Astrocyte (in vitro differentiated cells and primary cell): Measurements from ENCODE around the gene UST. TPM values are rescaled to one million over a fixed set of nuclear protein-coding genes. Genes with fewer than 3 reads are reported as not detected.

Experiments used
- DNase-seq: peaks from one replicate; pipeline ENCODE4 v3.0.0-alpha.2; 2010; ENCODE audit warnings: low read depth
- FAIRE-seq: peaks from 2 replicates; lab custom pipeline; 2011; peaks lifted over from hg19 to GRCh38; lab: Jason Lieb, UNC
- H2AFZ ChIP-seq: 2 replicates; pipeline ENCODE4 v1.6.0; 2012; ENCODE audit warnings: low read depth, low read length, inconsistent platforms
- H3K27ac ChIP-seq: 2 replicates; pipeline ENCODE4 v1.5.1; 2011; ENCODE audit warnings: low read depth, low read length, inconsistent platforms
- H3K27me3 ChIP-seq: 2 replicates; pipeline ENCODE4 v1.6.0; 2011; ENCODE audit warnings: low read length, inconsistent platforms; ENCODE audit not compliant: insufficient read depth
- H3K36me3 ChIP-seq: 2 replicates; pipeline ENCODE4 v1.5.1; 2011; ENCODE audit warnings: low read length, inconsistent platforms; ENCODE audit not compliant: insufficient read depth
- H3K4me1 ChIP-seq: 2 replicates; pipeline ENCODE4 v1.5.1; 2011; ENCODE audit warnings: low read length, inconsistent platforms; ENCODE audit not compliant: insufficient read depth
- H3K4me2 ChIP-seq: 2 replicates; pipeline ENCODE4 v1.6.0; 2012; ENCODE audit warnings: low read length, inconsistent platforms
- H3K4me3 ChIP-seq: 2 replicates; pipeline ENCODE4 v1.5.1; 2011; ENCODE audit warnings: low read depth, mild to moderate bottlenecking, low read length, inconsistent platforms; ENCODE audit not compliant: insufficient read depth
- H3K79me2 ChIP-seq: 2 replicates; pipeline ENCODE4 v1.6.0; 2012; ENCODE audit warnings: mild to moderate bottlenecking, low read length, inconsistent platforms; ENCODE audit not compliant: insufficient read depth
- H3K9ac ChIP-seq: 2 replicates; pipeline ENCODE4 v1.6.0; 2012; ENCODE audit warnings: mild to moderate bottlenecking, low read length, inconsistent platforms
- H3K9me3 ChIP-seq: 2 replicates; pipeline ENCODE4 v1.5.1; 2012; ENCODE audit warnings: low read depth, mild to moderate bottlenecking, low read length, inconsistent platforms; ENCODE audit not compliant: insufficient read depth
- H4K20me1 ChIP-seq: 2 replicates; pipeline ENCODE4 v1.6.0; 2012; ENCODE audit warnings: low read length, inconsistent platforms; ENCODE audit not compliant: insufficient read depth
- H3K27ac Mint-ChIP-seq: one replicate; pipeline ENCODE4 v1.8.0; 2021; ENCODE audit warnings: mild to moderate bottlenecking, mixed read lengths; ENCODE audit not compliant: unreplicated experiment
- H3K27me3 Mint-ChIP-seq: one replicate; pipeline ENCODE4 v1.8.0; 2021; ENCODE audit warnings: low read depth, mixed read lengths; ENCODE audit not compliant: unreplicated experiment
- H3K36me3 Mint-ChIP-seq: one replicate; pipeline ENCODE4 v1.8.0; 2021; ENCODE audit warnings: low read depth, mixed read lengths; ENCODE audit not compliant: unreplicated experiment
- H3K4me1 Mint-ChIP-seq: one replicate; pipeline ENCODE4 v1.8.0; 2021; ENCODE audit warnings: low read depth, mixed read lengths; ENCODE audit not compliant: unreplicated experiment
- H3K4me3 Mint-ChIP-seq: one replicate; pipeline ENCODE4 v1.8.0; 2021; ENCODE audit warnings: mild to moderate bottlenecking, moderate library complexity, mixed read lengths; ENCODE audit not compliant: unreplicated experiment
- H3K9me3 Mint-ChIP-seq: one replicate; pipeline ENCODE4 v1.8.0; 2021; ENCODE audit warnings: mild to moderate bottlenecking, mixed read lengths; ENCODE audit not compliant: unreplicated experiment
- EZH2 ChIP-seq: IDR thresholded peaks from 2 replicates; pipeline ENCODE4 v1.6.1; 2012; ENCODE audit warnings: mild to moderate bottlenecking, low read length, inconsistent platforms; ENCODE audit not compliant: insufficient read depth
- total RNA-seq: library from RNA; stranded (reverse); gene quantifications from 2 replicates; pipeline ENCODE4 v1.2.1, GENCODE V29; 2021
- TF ChIP-seq, protein P1 (sequence below): IDR thresholded peaks from 2 replicates; pipeline ENCODE4 v1.5.1; 2011; ENCODE audit warnings: low read depth, mild to moderate bottlenecking, inconsistent platforms, low read length, moderate library complexity; ENCODE audit not compliant: insufficient read depth

Gene UST
- total RNA-seq, 1 donor from 2014 or later = 15.3 TPM

DNA sequence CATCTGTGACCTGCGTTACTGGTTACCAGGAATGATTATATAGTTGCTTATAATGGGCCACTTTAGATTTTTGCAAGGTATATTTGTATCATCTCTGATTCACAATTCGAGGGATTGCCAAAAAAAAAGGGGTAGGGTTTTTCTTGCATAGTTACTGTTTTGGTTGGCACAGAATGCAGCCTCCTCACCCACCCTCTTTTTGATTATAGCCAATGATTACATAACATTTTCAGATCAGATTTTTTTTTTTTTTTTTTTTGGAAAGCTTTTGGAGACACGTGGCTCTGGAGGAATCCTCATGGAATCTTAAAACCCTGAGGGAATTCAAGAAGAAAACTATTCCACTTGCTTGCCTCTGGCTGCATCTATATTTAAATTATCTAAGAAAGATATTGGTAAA lies 53.7 kb downstream of the UST start:
- Histone ChIP-seq H2AFZ (no peak overlapping the region), H3K27ac (no peak overlapping the region), H3K9ac (no peak overlapping the region), H4K20me1 (peaks cover 27% of the 10 kb centered on the region), H3K27me3 (no peaks in the 10 kb centered on the region), H3K4me3 (no peak overlapping the region), H3K36me3 (no peaks in the 10 kb centered on the region), H3K9me3 (no peaks in the 10 kb centered on the region), H3K4me2 (no peak overlapping the region), H3K79me2 (peaks cover 9% of the 10 kb centered on the region), H3K4me1 (no peaks in the 10 kb centered on the region)
- H3K9me3 Mint-ChIP-seq = peaks cover 4% of the 10 kb centered on the region
- H3K27me3 Mint-ChIP-seq = no peaks in the 10 kb centered on the region
- H3K27ac Mint-ChIP-seq = no peak overlapping the region
- H3K4me3 Mint-ChIP-seq = no peak overlapping the region
- H3K36me3 Mint-ChIP-seq = no peaks in the 10 kb centered on the region
- FAIRE-seq = no peak
- peaks cover 4% of the 10 kb centered on the region for H3K4me1 Mint-ChIP-seq
- TF ChIP-seq, protein P1, sequence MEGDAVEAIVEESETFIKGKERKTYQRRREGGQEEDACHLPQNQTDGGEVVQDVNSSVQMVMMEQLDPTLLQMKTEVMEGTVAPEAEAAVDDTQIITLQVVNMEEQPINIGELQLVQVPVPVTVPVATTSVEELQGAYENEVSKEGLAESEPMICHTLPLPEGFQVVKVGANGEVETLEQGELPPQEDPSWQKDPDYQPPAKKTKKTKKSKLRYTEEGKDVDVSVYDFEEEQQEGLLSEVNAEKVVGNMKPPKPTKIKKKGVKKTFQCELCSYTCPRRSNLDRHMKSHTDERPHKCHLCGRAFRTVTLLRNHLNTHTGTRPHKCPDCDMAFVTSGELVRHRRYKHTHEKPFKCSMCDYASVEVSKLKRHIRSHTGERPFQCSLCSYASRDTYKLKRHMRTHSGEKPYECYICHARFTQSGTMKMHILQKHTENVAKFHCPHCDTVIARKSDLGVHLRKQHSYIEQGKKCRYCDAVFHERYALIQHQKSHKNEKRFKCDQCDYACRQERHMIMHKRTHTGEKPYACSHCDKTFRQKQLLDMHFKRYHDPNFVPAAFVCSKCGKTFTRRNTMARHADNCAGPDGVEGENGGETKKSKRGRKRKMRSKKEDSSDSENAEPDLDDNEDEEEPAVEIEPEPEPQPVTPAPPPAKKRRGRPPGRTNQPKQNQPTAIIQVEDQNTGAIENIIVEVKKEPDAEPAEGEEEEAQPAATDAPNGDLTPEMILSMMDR = no peak
- TF ChIP-seq EZH2 = no peak
- peak; percentile 71 for DNase-seq

GRCh38 chr6:148803979-148804378 lies 57.1 kb downstream of the UST start:
- TF ChIP-seq, protein P1 = no peak
- no peak for TF ChIP-seq EZH2
- Mint-ChIP-seq H3K27me3 (no peaks in the 10 kb centered on the region), H3K9me3 (peaks cover 2% of the 10 kb centered on the region), H3K36me3 (peaks cover 3% of the 10 kb centered on the region), H3K4me3 (no peak overlapping the region), H3K4me1 (peaks cover 7% of the 10 kb centered on the region), H3K27ac (no peak overlapping the region)
- H3K9me3 ChIP-seq = no peaks in the 10 kb centered on the region
- H3K4me1 ChIP-seq = no peaks in the 10 kb centered on the region
- no peaks in the 10 kb centered on the region for H3K36me3 ChIP-seq
- no peak overlapping the region for H3K4me2 ChIP-seq
- H3K79me2 ChIP-seq = peaks cover 4% of the 10 kb centered on the region
- no peaks in the 10 kb centered on the region for H3K27me3 ChIP-seq
- peaks cover 23% of the 10 kb centered on the region for H4K20me1 ChIP-seq
- no peak overlapping the region for H3K9ac ChIP-seq
- H3K4me3 ChIP-seq = no peak overlapping the region
- FAIRE-seq (no peak), DNase-seq (peak; percentile 4)
- H2AFZ ChIP-seq = no peak overlapping the region
- H3K27ac ChIP-seq = no peak overlapping the region

GRCh38 chr6:148805777-148806176 lies 58.9 kb downstream of the UST start:
- Histone ChIP-seq H3K27me3 (no peaks in the 10 kb centered on the region), H3K27ac (no peak overlapping the region), H2AFZ (no peak overlapping the region), H4K20me1 (peaks cover 15% of the 10 kb centered on the region), H3K36me3 (no peaks in the 10 kb centered on the region), H3K4me3 (no peak overlapping the region), H3K4me2 (no peak overlapping the region), H3K79me2 (peaks cover 4% of the 10 kb centered on the region), H3K9me3 (no peaks in the 10 kb centered on the region), H3K9ac (no peak overlapping the region), H3K4me1 (no peaks in the 10 kb centered on the region)
- TF ChIP-seq, protein P1 = no peak
- no peak for TF ChIP-seq EZH2
- H3K36me3 Mint-ChIP-seq = peaks cover 3% of the 10 kb centered on the region
- H3K27me3 Mint-ChIP-seq = no peaks in the 10 kb centered on the region
- peaks cover 2% of the 10 kb centered on the region for H3K9me3 Mint-ChIP-seq
- no peak overlapping the region for H3K27ac Mint-ChIP-seq
- H3K4me1 Mint-ChIP-seq = peaks cover 7% of the 10 kb centered on the region
- no peak overlapping the region for H3K4me3 Mint-ChIP-seq
- DNase-seq (no peak), FAIRE-seq (no peak)
